SK-N-SH treated with all-trans-retinoic acid at 6 μM for 48 hours (cell line): ENCODE results near the gene SH3TC1.

Experiments used
- ATAC-seq: fragments of 200-7000 bp; cut with Tn5 transposase; 3 replicates; pipeline ENCODE4 v1.9.1; 2020; ENCODE audit warnings: mild to moderate bottlenecking, moderate library complexity
- ARNTL ChIP-seq: fragments of 450-650 bp; formaldehyde crosslinking; IDR thresholded peaks from 2 replicates; pipeline ENCODE4 v1.5.0; 2020; ENCODE audit warnings: low read depth, mild to moderate bottlenecking, moderate library complexity, borderline replicate concordance
- BACH2 ChIP-seq: fragments of 250-450 bp; sonication (Bioruptor Pico); IDR thresholded peaks from 2 replicates; pipeline ENCODE4 v1.9.0; 2021; ENCODE audit warnings: mild to moderate bottlenecking, borderline replicate concordance
- CREB5 ChIP-seq: fragments of 250-450 bp; sonication (Bioruptor Pico); IDR thresholded peaks from 2 replicates; pipeline ENCODE4 v1.5.1; 2020; ENCODE audit warnings: low read depth, mild to moderate bottlenecking, moderate library complexity
- CSDC2 ChIP-seq: fragments of 250-450 bp; sonication (Bioruptor Pico); IDR thresholded peaks from 2 replicates; pipeline ENCODE4 v1.5.0; 2020; ENCODE audit warnings: mild to moderate bottlenecking, moderate library complexity
- CSRNP3 ChIP-seq: fragments of 250-450 bp; sonication (Bioruptor Pico); IDR thresholded peaks from 2 replicates; pipeline ENCODE4 v1.5.1; 2021; ENCODE audit warnings: mild to moderate bottlenecking, moderate library complexity
- ESRRG ChIP-seq: fragments of 250-450 bp; sonication (Bioruptor Pico); IDR thresholded peaks from 2 replicates; pipeline ENCODE4 v1.6.1; 2021; ENCODE audit warnings: mild to moderate bottlenecking
- GLIS3 ChIP-seq: fragments of 250-450 bp; sonication (Bioruptor Pico); IDR thresholded peaks from 2 replicates; pipeline ENCODE4 v1.5.0; 2020; ENCODE audit warnings: mild to moderate bottlenecking, moderate library complexity
- ISL1 ChIP-seq: fragments of 250-450 bp; sonication (Bioruptor Pico); IDR thresholded peaks from 2 replicates; pipeline ENCODE4 v2.1.2; 2022; ENCODE audit warnings: mild to moderate bottlenecking, moderate library complexity
- OSR1 ChIP-seq: fragments of 250-450 bp; sonication (Bioruptor Pico); IDR thresholded peaks from 2 replicates; pipeline ENCODE4 v1.8.0; 2022; ENCODE audit warnings: moderate library complexity, mild to moderate bottlenecking, inconsistent platforms
- PATZ1 ChIP-seq: fragments of 250-450 bp; sonication (Bioruptor Pico); IDR thresholded peaks from 2 replicates; pipeline ENCODE4 v1.8.0; 2020; ENCODE audit warnings: mild to moderate bottlenecking, moderate library complexity, borderline replicate concordance
- POU6F1 ChIP-seq: fragments of 250-450 bp; sonication (Bioruptor Pico); IDR thresholded peaks from 2 replicates; pipeline ENCODE4 v1.8.0; 2021; ENCODE audit warnings: low read depth, mild to moderate bottlenecking, moderate library complexity, borderline replicate concordance
- PPARA ChIP-seq: fragments of 250-450 bp; sonication (Bioruptor Pico); IDR thresholded peaks from 2 replicates; pipeline ENCODE4 v1.5.0; 2020; ENCODE audit warnings: mild to moderate bottlenecking, borderline replicate concordance
- RARB ChIP-seq: fragments of 250-450 bp; sonication (Bioruptor Pico); IDR thresholded peaks from 2 replicates; pipeline ENCODE4 v1.8.0; 2021; ENCODE audit warnings: mild to moderate bottlenecking, moderate library complexity
- SNAI2 ChIP-seq: fragments of 250-450 bp; sonication (Bioruptor Pico); IDR thresholded peaks from 2 replicates; pipeline ENCODE4 v1.5.0; 2020; ENCODE audit warnings: mild to moderate bottlenecking, moderate library complexity
- TOX ChIP-seq: fragments of 250-450 bp; sonication (Bioruptor Pico); IDR thresholded peaks from 2 replicates; pipeline ENCODE4 v1.8.0; 2021; ENCODE audit warnings: mild to moderate bottlenecking, moderate library complexity, borderline replicate concordance
- TSHZ2 ChIP-seq: fragments of 250-450 bp; sonication (Bioruptor Pico); IDR thresholded peaks from 2 replicates; pipeline ENCODE4 v1.5.0; 2020; ENCODE audit warnings: mild to moderate bottlenecking, moderate library complexity
- ZFP3 ChIP-seq: fragments of 250-450 bp; sonication (Bioruptor Pico); IDR thresholded peaks from 2 replicates; pipeline ENCODE4 v1.5.0; 2020; ENCODE audit warnings: mild to moderate bottlenecking, moderate library complexity
- ZFP30 ChIP-seq: fragments of 450-650 bp; formaldehyde crosslinking; IDR thresholded peaks from 2 replicates; pipeline ENCODE4 v1.5.0; 2022; ENCODE audit warnings: mild to moderate bottlenecking, moderate library complexity
- ZNF565 ChIP-seq: fragments of 450-650 bp; formaldehyde crosslinking; conservative IDR thresholded peaks from 2 replicates; pipeline ENCODE4 v1.5.0; 2020; ENCODE audit warnings: low read depth, mild to moderate bottlenecking, moderate library complexity
- ZNF70 ChIP-seq: fragments of 450-650 bp; formaldehyde crosslinking; IDR thresholded peaks from 2 replicates; pipeline ENCODE4 v1.5.0; 2020; ENCODE audit warnings: mild to moderate bottlenecking, moderate library complexity
- ZNF8 ChIP-seq: fragments of 450-650 bp; formaldehyde crosslinking; IDR thresholded peaks from 2 replicates; pipeline ENCODE4 v1.5.0; 2020; ENCODE audit warnings: mild to moderate bottlenecking, moderate library complexity

SH3TC1 gene

GRCh38 chr4:8240211-8241041 is 41.3 kb downstream of the SH3TC1 start:
- ATAC-seq = no peak

GRCh38 chr4:8241211-8241779 is 42.2 kb downstream of the SH3TC1 start:
- no peak for ATAC-seq

More at GRCh38 chr4:8240211-8241041, 41.3 kb downstream of the SH3TC1 start:
- TF ChIP-seq ARNTL (CRISPR knock-in tag) = no peak
- TF ChIP-seq GLIS3 (CRISPR knock-in tag) = no peak
- TF ChIP-seq RARB = no peak
- no peak for TF ChIP-seq SNAI2
- no peak for TF ChIP-seq TOX (CRISPR knock-in tag)
- TF ChIP-seq ZNF70 = no peak
- TF ChIP-seq ZNF8 (CRISPR knock-in tag) = no peak
- no peak for TF ChIP-seq OSR1 (CRISPR knock-in tag)
- no peak for TF ChIP-seq ZNF565
- TF ChIP-seq POU6F1 = no peak
- TF ChIP-seq TSHZ2 (CRISPR knock-in tag) = no peak
- TF ChIP-seq CSDC2 (CRISPR knock-in tag) = no peak
- TF ChIP-seq BACH2 = no peak
- TF ChIP-seq ESRRG (CRISPR knock-in tag) = no peak
- TF ChIP-seq PPARA = no peak
- no peak for TF ChIP-seq ISL1 (CRISPR knock-in tag)
- TF ChIP-seq PATZ1 = no peak

GRCh38 chr4:8241895-8242696 is 43.0 kb downstream of the SH3TC1 start:
- peak; percentile 97 for ATAC-seq
- TF ChIP-seq CSDC2 (CRISPR knock-in tag) (no peak), OSR1 (CRISPR knock-in tag) (no peak), ZFP30 (CRISPR knock-in tag) (no peak), BACH2 (no peak), TSHZ2 (CRISPR knock-in tag) (peak; percentile 90; the same call in 1 of the 2 replicates), POU6F1 (no peak), CREB5 (CRISPR knock-in tag) (no peak), PPARA (no peak), ZNF8 (CRISPR knock-in tag) (no peak)

More at GRCh38 chr4:8241211-8241779, 42.2 kb downstream of the SH3TC1 start:
- no peak for TF ChIP-seq PPARA
- no peak for TF ChIP-seq SNAI2
- no peak for TF ChIP-seq ZFP3
- no peak for TF ChIP-seq CSRNP3 (CRISPR knock-in tag)
